HEK293 (cell line): ENCODE measurements around the gene NME5.

Source experiments
- CTCF ChIP-seq: fragments of 450-650 bp; formaldehyde crosslinking; IDR thresholded peaks from 2 replicates; pipeline ENCODE4 v1.5.1; 2016; ENCODE audit warnings: missing biosample characterization, missing genetic modification characterization
- EGR2 ChIP-seq: fragments of 450-650 bp; formaldehyde crosslinking; IDR thresholded peaks from 2 replicates; pipeline ENCODE4 v1.5.1; 2016; ENCODE audit warnings: low read depth, missing biosample characterization, missing genetic modification characterization
- GLI4 ChIP-seq: fragments of 450-650 bp; formaldehyde crosslinking; IDR thresholded peaks from 2 replicates; pipeline ENCODE4 v1.5.1; 2016; ENCODE audit warnings: missing biosample characterization, missing genetic modification characterization
- HOXA7 ChIP-seq: sonication (generic); formaldehyde crosslinking; IDR thresholded peaks from 2 replicates; pipeline ENCODE4 v1.8.1; 2022; ENCODE audit warnings: missing genetic modification reagents, borderline replicate concordance
- KLF16 ChIP-seq: fragments of 450-650 bp; formaldehyde crosslinking; IDR thresholded peaks from 2 replicates; pipeline ENCODE4 v1.5.1; 2017; ENCODE audit warnings: missing biosample characterization, missing genetic modification characterization
- KLF9 ChIP-seq: fragments of 450-650 bp; formaldehyde crosslinking; IDR thresholded peaks from 2 replicates; pipeline ENCODE4 v1.5.1; 2016; ENCODE audit warnings: missing biosample characterization, missing genetic modification characterization, low read depth
- MZF1 ChIP-seq: fragments of 450-650 bp; formaldehyde crosslinking; IDR thresholded peaks from 2 replicates; pipeline ENCODE4 v1.5.1; 2017; ENCODE audit warnings: missing biosample characterization, missing genetic modification characterization, borderline replicate concordance
- REST ChIP-seq: fragments of 450-650 bp; formaldehyde crosslinking; IDR thresholded peaks from 2 replicates; pipeline ENCODE4 v1.5.1; 2016; ENCODE audit warnings: missing biosample characterization, missing genetic modification characterization
- YY1 ChIP-seq: fragments of 450-650 bp; formaldehyde crosslinking; IDR thresholded peaks from 2 replicates; pipeline ENCODE4 v1.5.1; 2018; ENCODE audit warnings: missing biosample characterization, missing genetic modification characterization
- ZBTB11 ChIP-seq: fragments of 450-650 bp; formaldehyde crosslinking; conservative IDR thresholded peaks from 2 replicates; pipeline ENCODE4 v1.5.1; 2016; ENCODE audit warnings: low read depth, missing biosample characterization, missing genetic modification characterization
- ZFP41 ChIP-seq: fragments of 450-650 bp; formaldehyde crosslinking; IDR thresholded peaks from 2 replicates; pipeline ENCODE4 v1.5.1; 2016; ENCODE audit warnings: missing biosample characterization, missing genetic modification characterization, borderline replicate concordance
- ZIC2 ChIP-seq: fragments of 450-650 bp; formaldehyde crosslinking; IDR thresholded peaks from 2 replicates; pipeline ENCODE4 v1.5.1; 2016; ENCODE audit warnings: missing biosample characterization, missing genetic modification characterization
- ZNF155 ChIP-seq: fragments of 450-650 bp; formaldehyde crosslinking; IDR thresholded peaks from 2 replicates; pipeline ENCODE4 v1.5.1; 2016; ENCODE audit warnings: missing biosample characterization, missing genetic modification characterization
- ZNF184 ChIP-seq: fragments of 450-650 bp; IDR thresholded peaks from 2 replicates; pipeline ENCODE4 v1.5.1; 2018; ENCODE audit warnings: missing biosample characterization, mild to moderate bottlenecking, missing genetic modification characterization
- ZNF2 ChIP-seq: fragments of 450-650 bp; formaldehyde crosslinking; IDR thresholded peaks from 2 replicates; pipeline ENCODE4 v1.5.1; 2016; ENCODE audit warnings: missing biosample characterization, missing genetic modification characterization
- ZNF26 ChIP-seq: fragments of 450-650 bp; formaldehyde crosslinking; IDR thresholded peaks from 2 replicates; pipeline ENCODE4 v1.5.1; 2016; ENCODE audit warnings: missing biosample characterization, missing genetic modification characterization
- ZNF362 ChIP-seq: fragments of 450-650 bp; formaldehyde crosslinking; IDR thresholded peaks from 2 replicates; pipeline ENCODE4 v1.5.1; 2016; ENCODE audit warnings: missing biosample characterization, missing genetic modification characterization
- ZNF37A ChIP-seq: fragments of 450-650 bp; IDR thresholded peaks from 2 replicates; pipeline ENCODE4 v1.5.1; 2018; ENCODE audit warnings: missing biosample characterization, missing genetic modification characterization
- ZNF394 ChIP-seq: fragments of 450-650 bp; formaldehyde crosslinking; IDR thresholded peaks from 2 replicates; pipeline ENCODE4 v1.5.1; 2016; ENCODE audit warnings: missing biosample characterization, missing genetic modification characterization, mild to moderate bottlenecking, moderate library complexity, borderline replicate concordance
- ZNF398 ChIP-seq: fragments of 450-650 bp; formaldehyde crosslinking; IDR thresholded peaks from 2 replicates; pipeline ENCODE4 v1.5.1; 2017; ENCODE audit warnings: missing biosample characterization, missing genetic modification characterization
- ZNF514 ChIP-seq: fragments of 450-650 bp; formaldehyde crosslinking; IDR thresholded peaks from 2 replicates; pipeline ENCODE4 v1.5.1; 2016; ENCODE audit warnings: missing biosample characterization, missing genetic modification characterization
- ZNF560 ChIP-seq: fragments of 450-650 bp; formaldehyde crosslinking; IDR thresholded peaks from 2 replicates; pipeline ENCODE4 v1.5.1; 2017; ENCODE audit warnings: missing biosample characterization, missing genetic modification characterization, borderline replicate concordance
- ZNF580 ChIP-seq: fragments of 450-650 bp; formaldehyde crosslinking; IDR thresholded peaks from 2 replicates; pipeline ENCODE4 v1.5.1; 2016; ENCODE audit warnings: missing biosample characterization, missing genetic modification characterization
- ZNF621 ChIP-seq: fragments of 450-650 bp; formaldehyde crosslinking; IDR thresholded peaks from 2 replicates; pipeline ENCODE4 v1.5.1; 2017; ENCODE audit warnings: missing biosample characterization, missing genetic modification characterization
- ZNF664 ChIP-seq: fragments of 450-650 bp; formaldehyde crosslinking; IDR thresholded peaks from 2 replicates; pipeline ENCODE4 v1.5.1; 2016; ENCODE audit warnings: missing biosample characterization, missing genetic modification characterization
- ZNF76 ChIP-seq: fragments of 450-650 bp; formaldehyde crosslinking; IDR thresholded peaks from 2 replicates; pipeline ENCODE4; 2016; ENCODE audit warnings: low read depth, missing biosample characterization, missing genetic modification characterization, borderline replicate concordance

Gene NME5

GRCh38 chr5:138109463-138110265 is 29.6 kb downstream of the NME5 start (continued):
- TF ChIP-seq ZNF621 (tag by site-specific recombination), result no peak
- no peak for TF ChIP-seq ZNF76 (tag by site-specific recombination)
- peak; percentile 46 for TF ChIP-seq ZNF394 (tag by site-specific recombination)
- no peak for TF ChIP-seq REST (tag by site-specific recombination)
- no peak for TF ChIP-seq EGR2 (tag by site-specific recombination)
- no peak for TF ChIP-seq ZNF37A (tag by site-specific recombination)
- no peak for TF ChIP-seq ZFP41 (tag by site-specific recombination)
- no peak for TF ChIP-seq GLI4 (tag by site-specific recombination)
- no peak for TF ChIP-seq CTCF (tag by site-specific recombination)
- no peak for TF ChIP-seq HOXA7 (CRISPR knock-in tag)
- TF ChIP-seq ZNF664 (tag by site-specific recombination), result peak; percentile 99
- no peak for TF ChIP-seq ZNF26 (tag by site-specific recombination)
- no peak for TF ChIP-seq KLF9
- TF ChIP-seq MZF1 (tag by site-specific recombination), result no peak
- TF ChIP-seq ZNF362 (tag by site-specific recombination), result no peak
- TF ChIP-seq YY1 (tag by site-specific recombination), result no peak
- no peak; the same call in 1 of the 2 replicates for TF ChIP-seq ZNF184 (tag by site-specific recombination)
- no peak for TF ChIP-seq ZNF560
- TF ChIP-seq ZNF155 (tag by site-specific recombination), result no peak
- TF ChIP-seq ZNF580 (tag by site-specific recombination), result no peak; the same call in 1 of the 2 replicates
- no peak for TF ChIP-seq KLF16
- TF ChIP-seq ZIC2 (tag by site-specific recombination), result no peak
- no peak for TF ChIP-seq ZBTB11
- no peak for TF ChIP-seq ZNF514
- TF ChIP-seq ZNF398, result no peak
- no peak for TF ChIP-seq ZNF2 (tag by site-specific recombination)
